HG02798 (cell line): ENCODE measurements around the gene HOXC11.

Experiments used
- ATAC-seq: cut with Tn5 transposase; IDR thresholded peaks from one replicate; pipeline ENCODE4 v1.9.1; 2021; ENCODE audit warnings: mild to moderate bottlenecking; ENCODE audit not compliant: unreplicated experiment, poor library complexity

Gene HOXC11

GRCh38 chr12:54005853-54006558, 33.1 kb downstream of the HOXC11 start:
- peak; percentile 78 for ATAC-seq

DNA sequence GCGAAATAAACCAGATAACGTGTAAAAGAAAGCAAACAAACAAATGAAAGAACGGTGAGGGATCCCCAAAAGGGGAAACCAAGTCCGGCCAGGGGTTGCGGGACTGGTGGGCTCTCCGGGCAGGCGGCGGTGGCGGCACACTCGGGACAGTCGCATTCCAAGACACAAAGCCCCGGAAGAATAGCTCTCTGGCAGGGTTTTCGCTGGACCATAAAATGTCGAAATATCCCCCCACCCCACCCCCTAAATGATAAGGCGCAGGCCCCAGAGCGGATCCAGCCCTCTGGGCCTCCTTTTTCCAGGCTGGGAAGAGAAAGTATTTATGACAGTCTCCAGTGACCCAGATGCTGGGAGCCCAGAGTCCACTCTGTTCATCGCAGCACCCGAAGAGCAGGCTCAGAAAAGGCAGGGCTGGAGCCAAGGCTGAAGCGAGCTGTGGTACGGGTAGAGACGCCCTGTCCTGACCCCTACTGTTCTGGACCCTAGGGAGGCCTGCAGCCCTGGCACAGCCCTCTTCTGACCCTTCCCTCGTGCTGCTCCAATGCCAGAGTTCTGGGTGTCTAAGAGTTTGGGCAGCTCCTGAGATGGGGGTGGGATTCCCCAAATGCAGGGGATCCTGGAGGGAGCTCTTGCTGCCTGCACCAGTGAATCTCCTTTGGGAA, 33.8 kb downstream of the HOXC11 start:
- no peak for ATAC-seq

DNA sequence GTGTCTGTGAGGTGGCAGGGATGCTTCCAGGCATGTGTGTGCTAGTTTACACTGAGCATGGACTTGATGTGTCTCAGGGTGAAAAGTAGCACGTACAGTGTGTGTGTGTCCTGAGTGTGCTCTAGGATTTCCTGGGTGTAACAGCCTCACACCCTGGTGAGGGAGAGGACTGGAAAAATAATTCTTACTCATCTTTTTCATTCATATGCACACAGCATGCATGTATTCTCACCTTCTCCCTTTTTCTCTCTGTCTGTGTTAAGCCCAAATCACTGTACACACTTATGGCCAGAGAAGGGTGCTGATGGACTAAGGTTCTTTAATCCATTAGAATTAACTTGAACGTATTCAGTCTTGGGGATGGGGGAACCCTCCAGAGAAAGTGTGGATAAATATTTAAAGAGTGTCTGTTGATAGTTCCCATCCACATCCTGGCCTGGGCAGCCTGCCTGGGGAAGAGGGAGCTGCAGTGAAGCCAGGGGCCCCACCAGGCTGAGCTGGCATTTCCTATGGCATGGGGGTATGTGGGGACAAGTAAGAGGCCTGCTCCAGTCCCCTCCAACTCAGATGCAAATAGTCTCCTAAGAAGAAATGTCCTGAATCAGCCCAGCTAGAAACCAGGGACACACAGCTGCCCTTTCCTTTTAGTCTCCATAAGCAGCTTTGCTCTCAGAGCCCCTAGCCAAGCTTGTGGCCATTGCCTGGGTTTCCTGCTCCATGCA, 34.8 kb downstream of the HOXC11 start:
- ATAC-seq: no peak

- ATAC-seq: no peak
Observed at GRCh38 chr12:54008260-54008552, 35.3 kb downstream of the HOXC11 start.

GRCh38 chr12:54009171-54010052, 36.5 kb downstream of the HOXC11 start:
- ATAC-seq: no peak

GRCh38 chr12:54010053-54010971, 37.4 kb downstream of the HOXC11 start:
- no peak for ATAC-seq

- no peak for ATAC-seq
Observed at GRCh38 chr12:54010972-54011664, 38.2 kb downstream of the HOXC11 start.

DNA sequence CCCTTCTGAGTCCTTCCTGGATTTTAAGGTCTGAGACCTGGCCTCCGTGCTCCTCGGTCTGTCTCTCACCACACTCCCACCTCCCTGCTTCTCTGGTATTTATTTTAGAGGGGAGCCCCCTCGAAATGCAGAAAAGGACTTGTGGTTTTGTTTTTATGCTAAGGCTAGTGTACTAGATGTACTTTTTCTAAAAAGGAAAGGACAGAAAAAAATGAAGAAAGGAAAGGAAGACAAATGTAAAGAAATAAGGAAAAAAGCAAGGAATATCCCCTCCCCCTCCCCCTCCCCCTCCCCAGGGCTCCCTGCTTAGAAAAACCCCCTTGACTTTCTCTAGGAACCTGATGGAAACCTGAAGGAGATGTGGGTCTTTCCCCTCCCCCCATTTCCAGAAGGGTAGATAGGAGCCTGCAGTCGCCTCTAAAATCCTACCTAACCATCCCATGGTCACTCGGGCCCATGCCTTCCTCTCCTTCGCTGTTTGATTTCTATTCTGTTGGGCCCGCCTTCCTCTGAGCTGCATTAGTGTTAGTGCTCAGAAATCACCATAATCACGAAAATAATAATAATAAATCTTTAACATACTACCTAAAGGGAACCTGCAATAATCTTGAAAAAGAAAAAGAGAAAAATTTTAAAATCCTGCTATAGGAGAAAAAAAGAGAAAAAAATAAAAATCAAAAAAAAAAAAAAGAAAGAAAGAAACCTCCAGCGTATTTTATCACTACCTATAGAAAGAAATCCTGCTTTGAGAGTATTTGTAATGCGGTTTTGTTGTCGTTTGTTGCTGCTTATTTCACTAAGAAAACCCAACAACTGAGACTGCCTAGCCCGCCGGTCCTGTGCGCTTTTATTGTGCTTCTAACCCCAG, 39.0 kb downstream of the HOXC11 start:
- ATAC-seq: no peak

DNA sequence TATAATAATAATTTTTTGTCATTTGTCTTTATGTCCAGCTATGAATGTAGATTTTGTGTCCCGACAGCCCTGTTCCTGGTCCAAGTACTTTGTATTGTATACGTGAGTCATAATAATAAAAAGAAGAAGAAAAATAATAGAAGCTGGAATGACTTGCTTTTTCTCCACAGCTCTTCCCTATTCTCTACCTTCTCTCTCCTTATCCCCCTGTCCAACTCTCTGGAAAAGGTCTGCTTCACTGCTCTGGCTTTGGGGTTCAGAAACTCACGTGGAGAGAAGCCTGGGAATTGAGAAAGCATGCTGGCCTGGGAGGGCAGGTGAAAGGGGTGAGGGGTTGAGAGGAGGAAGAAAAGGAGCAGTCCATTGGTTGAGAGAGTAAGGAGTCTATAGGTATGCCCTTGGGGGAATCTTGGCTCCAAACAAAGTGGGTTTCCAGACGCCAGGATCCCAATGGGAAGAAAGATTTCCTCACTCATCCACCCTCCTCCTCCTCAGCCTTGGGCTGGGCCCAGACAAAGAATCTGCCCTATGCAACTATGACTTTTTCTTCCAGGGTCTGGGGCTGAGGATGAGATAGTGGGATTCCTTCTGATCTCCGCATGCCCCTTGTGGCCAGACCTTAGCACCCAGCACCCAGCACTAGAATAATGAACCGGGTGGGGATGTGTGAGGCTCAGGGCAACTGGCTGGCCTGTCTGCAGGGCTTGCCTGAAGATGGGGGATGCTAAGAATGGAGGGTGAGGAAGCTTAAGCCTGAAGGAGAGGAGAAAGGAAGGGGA, 39.9 kb downstream of the HOXC11 start:
- no peak for ATAC-seq

DNA sequence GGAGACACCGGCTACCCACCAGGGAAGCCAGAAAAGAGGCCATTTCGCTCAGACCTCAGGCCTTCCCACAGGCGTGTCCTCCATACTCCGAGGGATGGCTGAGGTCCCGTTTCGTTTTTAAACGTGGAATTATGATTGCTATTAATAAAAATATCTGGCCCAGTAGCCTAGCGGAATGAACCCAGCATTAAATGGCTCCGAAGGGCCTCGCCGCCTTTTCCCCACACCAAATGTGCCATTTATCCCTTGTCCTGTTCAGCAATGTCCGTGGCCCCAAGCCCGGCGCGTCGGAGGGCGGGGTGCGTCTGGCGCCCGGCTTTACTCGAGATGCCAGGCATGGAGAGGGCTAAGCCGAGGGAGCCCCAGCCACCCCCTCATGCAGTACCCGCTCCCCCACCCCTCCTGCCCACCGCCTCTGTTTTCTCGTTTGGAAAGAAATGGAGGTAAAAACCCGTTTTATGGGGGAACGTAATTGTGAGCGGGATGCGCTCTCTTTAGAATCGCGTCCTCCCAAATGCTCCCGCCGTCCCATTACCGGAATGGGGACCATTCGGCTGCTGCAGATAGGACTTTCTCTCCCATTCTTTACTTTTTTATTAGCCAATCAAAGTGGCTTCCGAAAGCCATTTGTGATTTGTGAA, 41.6 kb downstream of the HOXC11 start:
- ATAC-seq: no peak

DNA sequence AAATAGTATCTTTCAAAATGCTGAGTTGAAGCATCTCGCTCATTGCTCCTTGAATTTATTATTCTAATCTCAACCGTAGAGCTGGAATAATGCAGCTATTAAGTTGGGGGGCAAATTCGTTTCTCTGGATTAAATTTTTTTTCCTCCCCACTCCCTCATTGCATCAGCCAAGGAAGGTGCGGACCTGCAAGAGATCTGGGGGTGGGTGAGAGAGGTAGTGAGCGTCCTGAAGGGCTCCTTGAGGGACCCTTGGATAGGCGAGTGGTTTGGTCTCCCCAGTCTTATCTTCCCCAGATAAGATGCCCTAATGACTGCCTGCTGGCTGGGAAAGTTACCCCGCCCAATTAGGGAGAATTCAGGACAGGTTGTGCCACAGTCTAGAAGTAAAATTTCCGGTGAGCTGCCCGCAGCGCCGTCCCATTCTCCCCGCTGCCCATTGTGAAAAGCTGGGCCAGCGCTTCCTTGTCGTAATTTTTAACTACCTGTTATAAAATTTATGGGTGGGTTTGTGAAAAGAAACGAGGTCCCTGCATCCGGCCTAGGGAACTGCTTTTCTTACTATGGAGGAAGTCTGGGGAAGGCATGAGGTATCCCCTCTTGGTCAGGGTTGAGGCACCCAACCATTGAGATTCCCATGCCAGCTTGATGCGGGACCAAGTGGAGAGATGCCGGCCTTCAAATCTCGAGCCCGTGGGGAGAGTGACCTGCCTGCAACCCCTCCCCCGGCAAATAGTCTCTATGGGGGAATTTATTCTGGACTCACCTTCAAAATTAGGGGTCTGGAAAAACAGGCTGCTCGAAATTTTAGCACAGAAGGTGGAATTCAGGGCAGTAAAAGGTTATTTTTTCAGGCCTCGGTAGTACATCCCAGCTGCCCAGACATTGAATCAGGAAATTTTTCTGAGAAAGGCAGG, 42.3 kb downstream of the HOXC11 start:
- no peak for ATAC-seq

GRCh38 chr12:54016051-54016450, 43.1 kb downstream of the HOXC11 start:
- no peak for ATAC-seq

GRCh38 chr12:54016478-54016964, 43.6 kb downstream of the HOXC11 start:
- ATAC-seq: no peak

DNA sequence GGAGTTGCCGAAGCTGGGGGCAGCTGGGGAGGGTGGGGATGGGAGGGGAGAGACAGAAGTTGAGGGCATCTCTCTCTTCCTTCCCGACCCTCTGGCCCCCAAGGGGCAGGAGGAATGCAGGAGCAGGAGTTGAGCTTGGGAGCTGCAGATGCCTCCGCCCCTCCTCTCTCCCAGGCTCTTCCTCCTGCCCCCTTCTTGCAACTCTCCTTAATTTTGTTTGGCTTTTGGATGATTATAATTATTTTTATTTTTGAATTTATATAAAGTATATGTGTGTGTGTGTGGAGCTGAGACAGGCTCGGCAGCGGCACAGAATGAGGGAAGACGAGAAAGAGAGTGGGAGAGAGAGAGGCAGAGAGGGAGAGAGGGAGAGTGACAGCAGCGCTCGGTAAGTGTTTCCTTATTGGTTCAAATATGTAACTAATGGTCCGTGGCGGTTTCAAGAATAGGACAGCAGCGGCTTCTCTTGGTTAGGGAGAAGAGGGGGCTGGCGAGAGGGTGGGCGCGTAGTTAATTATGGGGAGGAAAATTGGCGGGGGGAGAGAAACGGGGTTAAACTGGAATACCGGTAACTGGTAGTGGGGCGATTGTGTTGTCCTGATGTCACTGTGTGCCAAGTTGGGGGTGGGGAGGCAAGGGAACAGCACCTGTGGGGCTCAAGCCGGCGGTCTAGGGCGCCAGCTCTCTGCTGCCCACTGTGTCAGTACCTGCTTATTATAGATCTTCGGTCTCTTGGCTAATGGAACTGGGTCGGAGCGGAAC, 44.3 kb downstream of the HOXC11 start:
- peak; percentile 23 for ATAC-seq

DNA sequence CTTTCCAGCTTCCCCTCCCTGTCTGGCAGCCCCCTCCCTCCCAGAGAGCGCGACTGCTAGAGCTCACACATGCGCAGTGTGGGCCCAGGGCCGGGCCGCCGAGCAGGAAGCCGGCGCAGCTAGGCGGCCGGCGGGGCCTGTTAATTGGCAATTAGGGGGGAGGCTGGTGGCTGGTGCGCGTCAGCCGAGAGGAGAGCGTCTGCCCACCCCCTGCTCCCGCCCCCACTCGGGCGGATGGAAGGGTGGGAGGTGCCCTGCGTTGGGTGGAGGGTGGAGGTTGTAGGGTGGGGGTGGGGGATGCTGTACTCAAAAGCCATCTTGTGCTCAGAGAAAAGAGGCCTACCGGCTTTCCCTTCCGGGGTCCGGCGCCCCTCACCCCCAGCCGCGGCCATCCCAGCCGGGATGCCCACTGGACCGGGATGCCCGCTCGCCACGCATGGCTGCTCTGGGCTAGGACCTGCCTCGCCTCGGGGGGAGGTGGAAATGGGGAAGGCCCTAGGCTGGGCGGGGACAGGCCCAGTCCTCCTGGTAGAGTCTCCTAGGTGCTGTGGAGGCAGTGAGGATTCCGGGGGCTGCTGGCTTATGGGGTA, 45.0 kb downstream of the HOXC11 start:
- ATAC-seq: peak; percentile 84
